Ectodermal cell (in vitro differentiated cells): ENCODE results near the gene CTDSP2.
"Not testable (repeated sequence)": the region's sequence is repeated elsewhere in the genome, so short reads cannot be mapped to it uniquely, and the experiment has no call there.

Experiments used
- H3K27ac ChIP-seq: 2 replicates; pipeline ENCODE4 v1.7.0; 2013; ENCODE audit warnings: mild to moderate bottlenecking, low read depth, low read length; ENCODE audit not compliant: insufficient read depth, poor library complexity, severe bottlenecking
- H3K27me3 ChIP-seq: 2 replicates; pipeline ENCODE4 v1.7.0; 2013; ENCODE audit warnings: mild to moderate bottlenecking, low read length; ENCODE audit not compliant: insufficient read depth, control insufficient read depth, poor library complexity, severe bottlenecking
- H3K36me3 ChIP-seq: one replicate; pipeline ENCODE4 v1.7.0; 2013; ENCODE audit warnings: low read length; ENCODE audit not compliant: control insufficient read depth, insufficient read depth
- H3K4me1 ChIP-seq: one replicate; pipeline ENCODE4 v1.7.0; 2013; ENCODE audit warnings: low read length; ENCODE audit not compliant: control insufficient read depth, insufficient read depth
- H3K4me3 ChIP-seq: 2 replicates; pipeline ENCODE4 v1.7.0; 2013; ENCODE audit warnings: low read depth, low read length, control low read depth; ENCODE audit not compliant: insufficient read depth
- H3K9me3 ChIP-seq: 2 replicates; pipeline ENCODE4 v1.7.0; 2013; ENCODE audit warnings: mild to moderate bottlenecking, low read length, moderate library complexity; ENCODE audit not compliant: control insufficient read depth
- WGBS, 2 experiments: methylation state at CpG; one replicate each; pipeline ENCODE4 v1.1.7; 2013; ENCODE audit warnings: missing lambda C conversion rate in 2 of 2; 5-methylcytosine and 5-hydroxymethylcytosine counted together

Gene CTDSP2

GRCh38 chr12:57823908-57824640 is 22.5 kb downstream of the CTDSP2 start:
- no peak overlapping the region for H3K27ac ChIP-seq
- no peak overlapping the region for H3K4me3 ChIP-seq
- no peaks in the 10 kb centered on the region for H3K27me3 ChIP-seq
- no peaks in the 10 kb centered on the region for H3K9me3 ChIP-seq
- H3K4me1 ChIP-seq: no peaks in the 10 kb centered on the region
- H3K36me3 ChIP-seq: peaks cover 58% of the 10 kb centered on the region
- WGBS, 2 experiments: 95 to 96% methylated on average over 18 of the region's 18 CpGs

- Histone ChIP-seq H3K27ac (no peak overlapping the region), H3K9me3 (no peaks in the 10 kb centered on the region), H3K4me1 (no peaks in the 10 kb centered on the region), H3K27me3 (no peaks in the 10 kb centered on the region), H3K36me3 (peaks cover 50% of the 10 kb centered on the region), H3K4me3 (no peak overlapping the region)
- 94 to 95% methylated on average over 17 of the region's 17 CpGs for WGBS, 2 experiments
Measured at GRCh38 chr12:57823131-57823907, 23.2 kb downstream of the CTDSP2 start.

- H3K36me3 ChIP-seq: peaks cover 45% of the 10 kb centered on the region
- H3K4me3 ChIP-seq: no peak overlapping the region
- WGBS, 2 experiments: 95 to 96% methylated on average over 10 of the region's 10 CpGs
- no peaks in the 10 kb centered on the region for H3K27me3 ChIP-seq
- H3K27ac ChIP-seq: no peak overlapping the region
- H3K9me3 ChIP-seq: no peaks in the 10 kb centered on the region
- H3K4me1 ChIP-seq: no peaks in the 10 kb centered on the region
Measured at GRCh38 chr12:57822392-57823130, 24.0 kb downstream of the CTDSP2 start.

- no peaks in the 10 kb centered on the region for H3K4me1 ChIP-seq
- 96 to 98% methylated on average over 10 of the region's 10 CpGs for WGBS, 2 experiments
- no peak overlapping the region for H3K4me3 ChIP-seq
- H3K27ac ChIP-seq: no peak overlapping the region
- H3K36me3 ChIP-seq: peaks cover 37% of the 10 kb centered on the region
- no peaks in the 10 kb centered on the region for H3K27me3 ChIP-seq
- no peaks in the 10 kb centered on the region for H3K9me3 ChIP-seq
Measured at GRCh38 chr12:57821474-57822214, 24.9 kb downstream of the CTDSP2 start.

GRCh38 chr12:57821015-57821414 is 25.5 kb downstream of the CTDSP2 start:
- H3K27me3 ChIP-seq, H3K9me3 ChIP-seq, H3K4me1 ChIP-seq, H3K4me3 ChIP-seq, H3K27ac ChIP-seq: not testable (repeated sequence)
- WGBS, 2 experiments: 96 to 99% methylated on average over 4 of the region's 5 CpGs
- peaks cover 37% of the 10 kb centered on the region for H3K36me3 ChIP-seq

GRCh38 chr12:57820119-57820518 is 26.4 kb downstream of the CTDSP2 start:
- H3K27me3 ChIP-seq, H3K4me1 ChIP-seq, H3K27ac ChIP-seq, H3K4me3 ChIP-seq, H3K9me3 ChIP-seq: not testable (repeated sequence)
- H3K36me3 ChIP-seq: peaks cover 34% of the 10 kb centered on the region
- 94% methylated on average over 8 of the region's 8 CpGs for WGBS, 2 experiments

- H3K27me3 ChIP-seq, H3K27ac ChIP-seq, H3K4me1 ChIP-seq, H3K4me3 ChIP-seq, H3K9me3 ChIP-seq: not testable (repeated sequence)
- peaks cover 13% of the 10 kb centered on the region for H3K36me3 ChIP-seq
- WGBS, 2 experiments: 85 to 89% methylated on average over 3 of the region's 3 CpGs
Measured at GRCh38 chr12:57817990-57818331, 28.6 kb downstream of the CTDSP2 start.

GRCh38 chr12:57817261-57817989 is 29.1 kb downstream of the CTDSP2 start:
- no peaks in the 10 kb centered on the region for H3K4me1 ChIP-seq
- H3K36me3 ChIP-seq: peaks cover 8% of the 10 kb centered on the region
- H3K9me3 ChIP-seq: no peaks in the 10 kb centered on the region
- no peaks in the 10 kb centered on the region for H3K27me3 ChIP-seq
- H3K27ac ChIP-seq: no peak overlapping the region
- no peak overlapping the region for H3K4me3 ChIP-seq
- 91 to 93% methylated on average over 8 of the region's 8 CpGs for WGBS, 2 experiments

- H3K36me3 ChIP-seq: peaks cover 2% of the 10 kb centered on the region
- no peak overlapping the region for H3K27ac ChIP-seq
- H3K4me1 ChIP-seq: no peaks in the 10 kb centered on the region
- no peaks in the 10 kb centered on the region for H3K9me3 ChIP-seq
- no peak overlapping the region for H3K4me3 ChIP-seq
- WGBS, 2 experiments: 79 to 86% methylated on average over 4 to 5 of the region's 5 CpGs
- no peaks in the 10 kb centered on the region for H3K27me3 ChIP-seq
Measured at GRCh38 chr12:57816855-57817151, 29.7 kb downstream of the CTDSP2 start.
